Suprapubic skin (tissue), 4 donors: Measurements from ENCODE around the gene MRM3. TPM values are rescaled to one million over a fixed set of nuclear protein-coding genes. Genes with fewer than 3 reads are reported as not detected.

Experiments used
- DNase-seq, 2 donors: peaks; one replicate each; pipeline ENCODE4 v3.0.0-alpha.2; 2019; ENCODE audit warnings: low spot score in 2 of 2
- H3K27ac ChIP-seq: fragments of 200-600 bp; sonication (generic); one replicate; pipeline ENCODE4 v1.5.1; 2019
- H3K27me3 ChIP-seq: fragments of 200-600 bp; sonication (generic); one replicate; pipeline ENCODE4 v1.5.1; 2019
- H3K36me3 ChIP-seq: fragments of 200-600 bp; sonication (generic); one replicate; pipeline ENCODE4 v1.5.1; 2019
- H3K4me1 ChIP-seq: fragments of 200-600 bp; sonication (generic); one replicate; pipeline ENCODE4 v1.5.1; 2019
- H3K4me3 ChIP-seq: fragments of 200-600 bp; sonication (generic); one replicate; pipeline ENCODE4 v1.5.1; 2019; ENCODE audit warnings: mild to moderate bottlenecking
- H3K9me3 ChIP-seq: fragments of 200-600 bp; sonication (generic); one replicate; pipeline ENCODE4 v1.5.1; 2019
- CTCF ChIP-seq, 2 donors: fragments of 200-600 bp in 1 of 2; fragments of 450-650 bp in 1 of 2; sonication (generic) in 1 of 2; IDR thresholded peaks; one replicate each; pipeline ENCODE4 v1.5.1; 2016 to 2019; ENCODE audit warnings: antibody characterized with exemption in 2 of 2, mild to moderate bottlenecking in 1 of 2, moderate library complexity in 1 of 2
- EP300 ChIP-seq: sonication (generic); formaldehyde crosslinking; IDR thresholded peaks from one replicate; pipeline ENCODE4 v1.6.1; 2017; ENCODE audit warnings: antibody characterized with exemption
- POLR2A ChIP-seq, 2 donors: fragments of 450-650 bp; IDR thresholded peaks; one replicate each; pipeline ENCODE4 v1.6.1; 2017; ENCODE audit warnings: antibody characterized with exemption in 2 of 2, mild to moderate bottlenecking in 2 of 2, moderate library complexity in 2 of 2
- POLR2AphosphoS5 ChIP-seq, 3 donors: sonication (generic); formaldehyde crosslinking; IDR thresholded peaks; one replicate each; pipeline ENCODE4 v1.6.1; 2017; ENCODE audit warnings: antibody characterized with exemption in 3 of 3
- WGBS: methylation state at CpG from one replicate; pipeline ENCODE4 v1.1.5; 2018; 5-methylcytosine and 5-hydroxymethylcytosine counted together
- total RNA-seq, 4 donors: library from RNA; depleted of rRNA; stranded (reverse); fragments of >200 nt; gene quantifications; one replicate each; pipeline ENCODE4 v1.1.0, GENCODE V29; 2016

The MRM3 gene
- total RNA-seq, 4 donors from 2014 or later: 27.3 to 42.6 (median 31.0) TPM

GRCh38 chr17:794876-795275 is 12.7 kb downstream of the MRM3 start:
- H3K4me1 ChIP-seq: peaks cover 19% of the 10 kb centered on the region
- peak overlapping the region; percentile 51 for H3K27ac ChIP-seq
- H3K4me3 ChIP-seq: peak overlapping the region; percentile 30
- 4% methylated on average over 18 of the region's 18 CpGs for WGBS
- peaks cover 20% of the 10 kb centered on the region for H3K36me3 ChIP-seq
- H3K9me3 ChIP-seq: no peaks in the 10 kb centered on the region
- TF ChIP-seq EP300 (no peak), POLR2A (IDR thresholded peaks at IDR 0.05) (no peak), CTCF (IDR thresholded peaks at IDR 0.05) (peak; percentile 83 to 86), POLR2AphosphoS5 (IDR thresholded peaks at IDR 0.05) (peak in 2 of 3 donors; percentile 59 to 66)
- no peaks in the 10 kb centered on the region for H3K27me3 ChIP-seq
- DNase-seq: peak; percentile 92 to 94

GRCh38 chr17:795276-795675 is 13.1 kb downstream of the MRM3 start:
- Histone ChIP-seq H3K4me1 (peaks cover 17% of the 10 kb centered on the region), H3K4me3 (peak overlapping the region; percentile 30), H3K9me3 (no peaks in the 10 kb centered on the region), H3K27me3 (no peaks in the 10 kb centered on the region), H3K36me3 (peaks cover 20% of the 10 kb centered on the region), H3K27ac (peak overlapping the region; percentile 51)
- TF ChIP-seq POLR2AphosphoS5 (IDR thresholded peaks at IDR 0.05) (no peak), EP300 (no peak), CTCF (IDR thresholded peaks at IDR 0.05) (no peak), POLR2A (IDR thresholded peaks at IDR 0.05) (no peak)
- DNase-seq: no peak
- 59% methylated on average over 3 of the region's 14 CpGs for WGBS

GRCh38 chr17:795721-796120 is 13.6 kb downstream of the MRM3 start:
- 73% methylated on average over 9 of the region's 9 CpGs for WGBS
- Histone ChIP-seq H3K4me1 (peaks cover 16% of the 10 kb centered on the region), H3K27me3 (no peaks in the 10 kb centered on the region), H3K27ac (no peak overlapping the region), H3K4me3 (no peak overlapping the region), H3K9me3 (no peaks in the 10 kb centered on the region), H3K36me3 (peaks cover 24% of the 10 kb centered on the region)
- no peak for DNase-seq
- TF ChIP-seq POLR2A (IDR thresholded peaks at IDR 0.05) (no peak), POLR2AphosphoS5 (IDR thresholded peaks at IDR 0.05) (no peak), CTCF (IDR thresholded peaks at IDR 0.05) (no peak), EP300 (no peak)

- WGBS: 81% methylated on average over 15 of the region's 15 CpGs
Measured at GRCh38 chr17:796609-797008, 14.5 kb downstream of the MRM3 start.

GRCh38 chr17:797236-797840 is 15.2 kb downstream of the MRM3 start:
- Histone ChIP-seq H3K9me3 (no peaks in the 10 kb centered on the region), H3K4me1 (peaks cover 11% of the 10 kb centered on the region), H3K27me3 (no peaks in the 10 kb centered on the region), H3K27ac (no peak overlapping the region), H3K36me3 (peaks cover 19% of the 10 kb centered on the region), H3K4me3 (no peak overlapping the region)
- TF ChIP-seq CTCF (IDR thresholded peaks at IDR 0.05) (no peak), EP300 (no peak), POLR2A (IDR thresholded peaks at IDR 0.05) (no peak), POLR2AphosphoS5 (IDR thresholded peaks at IDR 0.05) (no peak)
- DNase-seq: no peak
- 79% methylated on average over 21 of the region's 22 CpGs for WGBS

More at GRCh38 chr17:796609-797008, 14.5 kb downstream of the MRM3 start:
- no peaks in the 10 kb centered on the region for H3K27me3 ChIP-seq
- H3K36me3 ChIP-seq: peaks cover 26% of the 10 kb centered on the region
- no peak overlapping the region for H3K27ac ChIP-seq
- peaks cover 11% of the 10 kb centered on the region for H3K4me1 ChIP-seq
- no peak for DNase-seq
- no peaks in the 10 kb centered on the region for H3K9me3 ChIP-seq
- H3K4me3 ChIP-seq: no peak overlapping the region
- no peak for TF ChIP-seq CTCF (IDR thresholded peaks at IDR 0.05)
- TF ChIP-seq EP300: no peak
- no peak for TF ChIP-seq POLR2AphosphoS5 (IDR thresholded peaks at IDR 0.05)
- no peak for TF ChIP-seq POLR2A (IDR thresholded peaks at IDR 0.05)
